WTC11 (cell line): ENCODE data around the gene EIF5A2.

ENCODE experiments used
- ESRRA ChIP-seq: sonication (generic); formaldehyde crosslinking; IDR thresholded peaks from 2 replicates; pipeline ENCODE4 v1.8.1; 2022; ENCODE audit warnings: mild to moderate bottlenecking, missing genetic modification reagents, borderline replicate concordance
- FOXJ3 ChIP-seq: sonication (generic); formaldehyde crosslinking; IDR thresholded peaks from 2 replicates; pipeline ENCODE4 v1.9.0; 2021; ENCODE audit warnings: missing genetic modification reagents, mild to moderate bottlenecking, borderline replicate concordance
- JUN ChIP-seq: sonication (generic); formaldehyde crosslinking; IDR thresholded peaks from 2 replicates; pipeline ENCODE4 v1.8.0; 2023; ENCODE audit warnings: mild to moderate bottlenecking, missing genetic modification reagents
- TEAD4 ChIP-seq: sonication (generic); formaldehyde crosslinking; IDR thresholded peaks from 2 replicates; pipeline ENCODE4 v1.8.0; 2022; ENCODE audit warnings: mild to moderate bottlenecking, missing genetic modification reagents
- ZNF396 ChIP-seq: fragments of 250-450 bp; sonication (Bioruptor Pico); IDR thresholded peaks from 2 replicates; pipeline ENCODE4 v1.8.0; 2021; ENCODE audit warnings: mild to moderate bottlenecking, moderate library complexity, borderline replicate concordance
- ZNF423 ChIP-seq: fragments of 250-450 bp; sonication (Bioruptor Pico); IDR thresholded peaks from 2 replicates; pipeline ENCODE4 v2.1.2; 2022; ENCODE audit warnings: mild to moderate bottlenecking, moderate library complexity
- TF ChIP-seq, protein P1 (sequence below): sonication (generic); formaldehyde crosslinking; IDR thresholded peaks from 2 replicates; pipeline ENCODE4 v1.8.1; 2022; ENCODE audit warnings: low read depth, missing genetic modification reagents, borderline replicate concordance
- TF ChIP-seq, protein P2 (sequence below): fragments of 200-600 bp; IDR thresholded peaks from 2 replicates; pipeline ENCODE4 v1.8.0; 2022; ENCODE audit warnings: antibody characterized with exemption
- TF ChIP-seq, protein P3 (sequence below): sonication (generic); formaldehyde crosslinking; IDR thresholded peaks from 2 replicates; pipeline ENCODE4 v1.8.0; 2022; ENCODE audit warnings: mild to moderate bottlenecking, missing genetic modification reagents
- TF ChIP-seq, protein P4 (sequence below): sonication (generic); formaldehyde crosslinking; IDR thresholded peaks from 2 replicates; pipeline ENCODE4 v1.8.1; 2022; ENCODE audit warnings: low read depth, mild to moderate bottlenecking, moderate library complexity, missing genetic modification reagents, borderline replicate concordance
- TF ChIP-seq, protein P5 (sequence below): sonication (generic); formaldehyde crosslinking; IDR thresholded peaks from 2 replicates; pipeline ENCODE4 v1.8.0; 2022; ENCODE audit warnings: mild to moderate bottlenecking, missing genetic modification reagents
- TF ChIP-seq, protein P6 (sequence below): sonication (generic); formaldehyde crosslinking; IDR thresholded peaks from 2 replicates; pipeline ENCODE4 v1.8.0; 2023; ENCODE audit warnings: missing genetic modification reagents, mild to moderate bottlenecking, borderline replicate concordance

DNA sequence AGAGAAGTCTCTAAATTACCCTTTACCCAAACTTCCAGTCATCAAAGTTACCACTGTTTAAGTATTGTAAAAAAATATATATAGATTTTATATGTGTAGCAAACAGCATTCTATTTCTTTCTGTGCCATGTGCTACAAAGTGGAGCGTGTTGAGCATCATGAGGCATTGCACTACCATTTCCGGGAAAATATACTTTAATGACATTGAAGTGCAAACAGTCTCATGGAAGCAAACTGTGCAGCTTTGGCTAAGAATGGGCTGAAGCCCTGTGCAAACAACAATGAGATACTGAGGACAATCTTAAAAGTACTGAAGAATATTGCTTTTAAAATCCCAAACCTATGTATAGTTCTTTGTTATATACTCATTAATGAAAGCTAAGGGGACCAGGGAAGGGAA is 31.9 kb downstream of the EIF5A2 start:
- TF ChIP-seq FOXJ3 (CRISPR knock-in tag) (no peak), ZNF396 (CRISPR knock-in tag) (no peak), TEAD4 (CRISPR knock-in tag) (no peak), ESRRA (no peak), JUN (CRISPR knock-in tag) (no peak), ZNF423 (CRISPR knock-in tag) (no peak)
- TF ChIP-seq, protein P1, sequence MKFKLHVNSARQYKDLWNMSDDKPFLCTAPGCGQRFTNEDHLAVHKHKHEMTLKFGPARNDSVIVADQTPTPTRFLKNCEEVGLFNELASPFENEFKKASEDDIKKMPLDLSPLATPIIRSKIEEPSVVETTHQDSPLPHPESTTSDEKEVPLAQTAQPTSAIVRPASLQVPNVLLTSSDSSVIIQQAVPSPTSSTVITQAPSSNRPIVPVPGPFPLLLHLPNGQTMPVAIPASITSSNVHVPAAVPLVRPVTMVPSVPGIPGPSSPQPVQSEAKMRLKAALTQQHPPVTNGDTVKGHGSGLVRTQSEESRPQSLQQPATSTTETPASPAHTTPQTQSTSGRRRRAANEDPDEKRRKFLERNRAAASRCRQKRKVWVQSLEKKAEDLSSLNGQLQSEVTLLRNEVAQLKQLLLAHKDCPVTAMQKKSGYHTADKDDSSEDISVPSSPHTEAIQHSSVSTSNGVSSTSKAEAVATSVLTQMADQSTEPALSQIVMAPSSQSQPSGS (CRISPR knock-in tag), result no peak
- TF ChIP-seq, protein P2, sequence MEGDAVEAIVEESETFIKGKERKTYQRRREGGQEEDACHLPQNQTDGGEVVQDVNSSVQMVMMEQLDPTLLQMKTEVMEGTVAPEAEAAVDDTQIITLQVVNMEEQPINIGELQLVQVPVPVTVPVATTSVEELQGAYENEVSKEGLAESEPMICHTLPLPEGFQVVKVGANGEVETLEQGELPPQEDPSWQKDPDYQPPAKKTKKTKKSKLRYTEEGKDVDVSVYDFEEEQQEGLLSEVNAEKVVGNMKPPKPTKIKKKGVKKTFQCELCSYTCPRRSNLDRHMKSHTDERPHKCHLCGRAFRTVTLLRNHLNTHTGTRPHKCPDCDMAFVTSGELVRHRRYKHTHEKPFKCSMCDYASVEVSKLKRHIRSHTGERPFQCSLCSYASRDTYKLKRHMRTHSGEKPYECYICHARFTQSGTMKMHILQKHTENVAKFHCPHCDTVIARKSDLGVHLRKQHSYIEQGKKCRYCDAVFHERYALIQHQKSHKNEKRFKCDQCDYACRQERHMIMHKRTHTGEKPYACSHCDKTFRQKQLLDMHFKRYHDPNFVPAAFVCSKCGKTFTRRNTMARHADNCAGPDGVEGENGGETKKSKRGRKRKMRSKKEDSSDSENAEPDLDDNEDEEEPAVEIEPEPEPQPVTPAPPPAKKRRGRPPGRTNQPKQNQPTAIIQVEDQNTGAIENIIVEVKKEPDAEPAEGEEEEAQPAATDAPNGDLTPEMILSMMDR, result no peak
- TF ChIP-seq, protein P3, sequence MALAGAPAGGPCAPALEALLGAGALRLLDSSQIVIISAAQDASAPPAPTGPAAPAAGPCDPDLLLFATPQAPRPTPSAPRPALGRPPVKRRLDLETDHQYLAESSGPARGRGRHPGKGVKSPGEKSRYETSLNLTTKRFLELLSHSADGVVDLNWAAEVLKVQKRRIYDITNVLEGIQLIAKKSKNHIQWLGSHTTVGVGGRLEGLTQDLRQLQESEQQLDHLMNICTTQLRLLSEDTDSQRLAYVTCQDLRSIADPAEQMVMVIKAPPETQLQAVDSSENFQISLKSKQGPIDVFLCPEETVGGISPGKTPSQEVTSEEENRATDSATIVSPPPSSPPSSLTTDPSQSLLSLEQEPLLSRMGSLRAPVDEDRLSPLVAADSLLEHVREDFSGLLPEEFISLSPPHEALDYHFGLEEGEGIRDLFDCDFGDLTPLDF, result no peak
- TF ChIP-seq, protein P4, sequence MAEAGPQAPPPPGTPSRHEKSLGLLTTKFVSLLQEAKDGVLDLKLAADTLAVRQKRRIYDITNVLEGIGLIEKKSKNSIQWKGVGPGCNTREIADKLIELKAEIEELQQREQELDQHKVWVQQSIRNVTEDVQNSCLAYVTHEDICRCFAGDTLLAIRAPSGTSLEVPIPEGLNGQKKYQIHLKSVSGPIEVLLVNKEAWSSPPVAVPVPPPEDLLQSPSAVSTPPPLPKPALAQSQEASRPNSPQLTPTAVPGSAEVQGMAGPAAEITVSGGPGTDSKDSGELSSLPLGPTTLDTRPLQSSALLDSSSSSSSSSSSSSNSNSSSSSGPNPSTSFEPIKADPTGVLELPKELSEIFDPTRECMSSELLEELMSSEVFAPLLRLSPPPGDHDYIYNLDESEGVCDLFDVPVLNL (CRISPR knock-in tag), result no peak
- TF ChIP-seq, protein P5, sequence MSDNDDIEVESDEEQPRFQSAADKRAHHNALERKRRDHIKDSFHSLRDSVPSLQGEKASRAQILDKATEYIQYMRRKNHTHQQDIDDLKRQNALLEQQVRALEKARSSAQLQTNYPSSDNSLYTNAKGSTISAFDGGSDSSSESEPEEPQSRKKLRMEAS (CRISPR knock-in tag), result no peak
- TF ChIP-seq, protein P6, sequence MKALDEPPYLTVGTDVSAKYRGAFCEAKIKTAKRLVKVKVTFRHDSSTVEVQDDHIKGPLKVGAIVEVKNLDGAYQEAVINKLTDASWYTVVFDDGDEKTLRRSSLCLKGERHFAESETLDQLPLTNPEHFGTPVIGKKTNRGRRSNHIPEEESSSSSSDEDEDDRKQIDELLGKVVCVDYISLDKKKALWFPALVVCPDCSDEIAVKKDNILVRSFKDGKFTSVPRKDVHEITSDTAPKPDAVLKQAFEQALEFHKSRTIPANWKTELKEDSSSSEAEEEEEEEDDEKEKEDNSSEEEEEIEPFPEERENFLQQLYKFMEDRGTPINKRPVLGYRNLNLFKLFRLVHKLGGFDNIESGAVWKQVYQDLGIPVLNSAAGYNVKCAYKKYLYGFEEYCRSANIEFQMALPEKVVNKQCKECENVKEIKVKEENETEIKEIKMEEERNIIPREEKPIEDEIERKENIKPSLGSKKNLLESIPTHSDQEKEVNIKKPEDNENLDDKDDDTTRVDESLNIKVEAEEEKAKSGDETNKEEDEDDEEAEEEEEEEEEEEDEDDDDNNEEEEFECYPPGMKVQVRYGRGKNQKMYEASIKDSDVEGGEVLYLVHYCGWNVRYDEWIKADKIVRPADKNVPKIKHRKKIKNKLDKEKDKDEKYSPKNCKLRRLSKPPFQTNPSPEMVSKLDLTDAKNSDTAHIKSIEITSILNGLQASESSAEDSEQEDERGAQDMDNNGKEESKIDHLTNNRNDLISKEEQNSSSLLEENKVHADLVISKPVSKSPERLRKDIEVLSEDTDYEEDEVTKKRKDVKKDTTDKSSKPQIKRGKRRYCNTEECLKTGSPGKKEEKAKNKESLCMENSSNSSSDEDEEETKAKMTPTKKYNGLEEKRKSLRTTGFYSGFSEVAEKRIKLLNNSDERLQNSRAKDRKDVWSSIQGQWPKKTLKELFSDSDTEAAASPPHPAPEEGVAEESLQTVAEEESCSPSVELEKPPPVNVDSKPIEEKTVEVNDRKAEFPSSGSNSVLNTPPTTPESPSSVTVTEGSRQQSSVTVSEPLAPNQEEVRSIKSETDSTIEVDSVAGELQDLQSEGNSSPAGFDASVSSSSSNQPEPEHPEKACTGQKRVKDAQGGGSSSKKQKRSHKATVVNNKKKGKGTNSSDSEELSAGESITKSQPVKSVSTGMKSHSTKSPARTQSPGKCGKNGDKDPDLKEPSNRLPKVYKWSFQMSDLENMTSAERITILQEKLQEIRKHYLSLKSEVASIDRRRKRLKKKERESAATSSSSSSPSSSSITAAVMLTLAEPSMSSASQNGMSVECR (CRISPR knock-in tag), result no peak
